Kidney (tissue), 14 donors: ENCODE data around the gene UTS2B. TPM values are rescaled to one million over a fixed set of nuclear protein-coding genes. Genes with fewer than 3 reads are reported as not detected.
A peak's percentile ranks its signal among the peaks of the same experiment; 100 is the strongest.

ENCODE experiments used
- DNase-seq, 5 donors: peaks; one replicate each; pipeline ENCODE4 v3.0.0-alpha.2; 2013 to 2020
- FAIRE-seq: peaks from 2 replicates; lab custom pipeline; 2012; peaks lifted over from hg19 to GRCh38; lab: Jason Lieb, UNC
- H3K27ac ChIP-seq, 2 donors: one replicate each; pipeline ENCODE4 v1.7.0; 2013; ENCODE audit warnings: low read depth in 2 of 2, low read length in 2 of 2, inconsistent platforms in 1 of 2
- H3K27me3 ChIP-seq: one replicate; pipeline ENCODE4 v1.7.1; 2013; ENCODE audit warnings: low read length, inconsistent platforms; ENCODE audit not compliant: control insufficient read depth, insufficient read depth
- H3K36me3 ChIP-seq, 3 donors: one replicate each; pipeline versions ENCODE4 v1.7.0 to v1.7.1; 2013; ENCODE audit warnings: low read length in 3 of 3, control low read depth in 1 of 3, inconsistent platforms in 1 of 3; ENCODE audit not compliant: insufficient read depth in 3 of 3, control insufficient read depth in 2 of 3
- H3K4me1 ChIP-seq, 3 donors: one replicate each; pipeline versions ENCODE4 v1.7.0 to v1.7.1; 2013; ENCODE audit warnings: low read length in 3 of 3, inconsistent platforms in 1 of 3, low read depth in 1 of 3; ENCODE audit not compliant: control insufficient read depth in 2 of 3, insufficient read depth in 2 of 3
- H3K4me3 ChIP-seq, 3 donors: one replicate each; pipeline versions ENCODE4 v1.7.0 to v1.8.1; 2013; ENCODE audit warnings: low read length in 3 of 3, control low read depth in 1 of 3, inconsistent platforms in 1 of 3
- H3K9ac ChIP-seq, 3 donors: one replicate each; pipeline versions ENCODE4 v1.7.0 to v1.7.1; 2013; ENCODE audit warnings: low read length in 3 of 3, control low read depth in 1 of 3, inconsistent platforms in 1 of 3
- H3K9me3 ChIP-seq, 3 donors: one replicate each; pipeline versions ENCODE4 v1.7.0 to v1.7.1; 2013; ENCODE audit warnings: low read length in 3 of 3, control low read depth in 1 of 3, inconsistent platforms in 1 of 3; ENCODE audit not compliant: control insufficient read depth in 2 of 3, insufficient read depth in 1 of 3
- CTCF ChIP-seq: IDR thresholded peaks from 3 replicates; pipeline ENCODE4 v1.5.1; 2012; ENCODE audit warnings: mild to moderate bottlenecking, moderate library complexity, borderline replicate concordance; ENCODE audit not compliant: insufficient read depth; ENCODE audit errors: extremely low read depth
- intact Hi-C: fragments of 100-400 bp; cut with DNase I; formaldehyde crosslinking; loops from one replicate; pipeline ENCODE4 v1.11.1; 2022
- polyA plus RNA-seq: library from polyadenylated mRNA; stranded (reverse); fragments of 350-450 nt; fragmentation: Illumina TruSeq; extraction: RNeasy Lipid Tissue Mini Kit (QIAGEN cat#74804); gene quantifications from one replicate; pipeline ENCODE4 v1.2.3, GENCODE V29; 2014; ENCODE audit warnings: low read depth, low replicate concordance; ENCODE audit not compliant: insufficient read depth
- total RNA-seq: library from RNA; stranded (reverse); fragmentation: NEBNext Ultra II Directional; extraction: Animal tissue kit (Norgen Biotek cat#: 25700); gene quantifications from one replicate; pipeline ENCODE4 v1.2.1, GENCODE V29; 2021
- donor health status: control.
- donor health status: control.
- donor health status: control.
- donor health status: control.
- donor health status: control.
- donor health status: DM: yes; HTN: yes; CAD: no.
- donor health status: Normal renal cell carcinoma (clear cell type).

Gene UTS2B
- total and polyA plus RNA-seq, 2 donors from 2014 or later = 0.41 TPM; not detected in 1

GRCh38 chr3:191333298-191333880 is 3.1 kb upstream of the UTS2B start:
- no peak overlapping the region for H3K27ac ChIP-seq
- intact Hi-C loops = no loop called here
- no peak for TF ChIP-seq CTCF
- no peak overlapping the region for H3K4me3 ChIP-seq
- H3K27me3 ChIP-seq = no peaks in the 10 kb centered on the region
- peaks cover 0 to 15% (median 6%) of the 10 kb centered on the region in 3 donors for H3K4me1 ChIP-seq
- DNase-seq = no peak
- H3K36me3 ChIP-seq = no peaks in the 10 kb centered on the region
- H3K9ac ChIP-seq = no peak overlapping the region
- peak; percentile 39 for FAIRE-seq
- H3K9me3 ChIP-seq = no peaks in the 10 kb centered on the region

- TF ChIP-seq CTCF = no peak
- DNase-seq = peak in 2 of 5 donors; percentile 23 to 44
- H3K27ac ChIP-seq = peak overlapping the region; percentile 95 to 96
- FAIRE-seq = no peak
- no peaks in the 10 kb centered on the region for H3K36me3 ChIP-seq
- intact Hi-C loops = no loop called here
- peak overlapping the region in 2 of 3 donors; percentile 67 to 92 for H3K4me3 ChIP-seq
- H3K9ac ChIP-seq = peak overlapping the region; percentile 4 to 86 (median 73)
- H3K27me3 ChIP-seq = no peaks in the 10 kb centered on the region
- H3K9me3 ChIP-seq = no peaks in the 10 kb centered on the region
- H3K4me1 ChIP-seq = peaks cover 0 to 15% (median 7%) of the 10 kb centered on the region in 3 donors
These were observed 1.1 kb upstream of the UTS2B start for GRCh38 chr3:191331388-191331787.

- intact Hi-C loops = no loop called here
- peak overlapping the region; percentile 95 to 96 for H3K27ac ChIP-seq
- no peak for FAIRE-seq
- peak overlapping the region; percentile 73 to 86 (median 74) for H3K9ac ChIP-seq
- H3K27me3 ChIP-seq = no peaks in the 10 kb centered on the region
- peak overlapping the region; percentile 67 to 92 (median 83) for H3K4me3 ChIP-seq
- no peaks in the 10 kb centered on the region for H3K36me3 ChIP-seq
- no peaks in the 10 kb centered on the region for H3K9me3 ChIP-seq
- peak in 1 of 5 donors; percentile 40 for DNase-seq
- TF ChIP-seq CTCF = no peak
- H3K4me1 ChIP-seq = peaks cover 0 to 15% (median 7%) of the 10 kb centered on the region in 3 donors
These were observed 263 bp upstream of the UTS2B start for GRCh38 chr3:191330530-191331048.
